ENCODE results near the gene SGCA. TPM values are rescaled to one million over a fixed set of nuclear protein-coding genes. Genes with fewer than 3 reads are reported as not detected.
A peak's percentile ranks its signal among the peaks of the same experiment; 100 is the strongest.

Gene SGCA
- total RNA-seq, 1 donor from 2014 or later: not detected

GRCh38 chr17:50212121-50212843 lies 46.5 kb downstream of the SGCA start:
- Mint-ChIP-seq H3K27me3 (ENCODE audit: low read depth) (peaks cover 7% of the 10 kb centered on the region), H3K9me3 (no peaks in the 10 kb centered on the region), H3K36me3 (ENCODE audit: low read depth) (no peaks in the 10 kb centered on the region), H3K4me1 (peaks cover 57% of the 10 kb centered on the region), H3K4me3 (peak overlapping the region; percentile 3), H3K27ac (ENCODE audit: unreplicated experiment) (no peak overlapping the region)
- no peak for TF ChIP-seq CTCF (conservative IDR thresholded peaks at IDR 0.05)
- DNase-seq (ENCODE audit: low read depth, low spot score): no peak

- no peak overlapping the region for H3K27ac Mint-ChIP-seq (ENCODE audit: unreplicated experiment)
- H3K4me1 Mint-ChIP-seq: peaks cover 50% of the 10 kb centered on the region
- DNase-seq (ENCODE audit: low read depth, low spot score): no peak
- H3K9me3 Mint-ChIP-seq: no peaks in the 10 kb centered on the region
- no peak for TF ChIP-seq CTCF (conservative IDR thresholded peaks at IDR 0.05)
- H3K27me3 Mint-ChIP-seq (ENCODE audit: low read depth): peaks cover 3% of the 10 kb centered on the region
- peak overlapping the region; percentile 6 for H3K4me3 Mint-ChIP-seq
- H3K36me3 Mint-ChIP-seq (ENCODE audit: low read depth): no peaks in the 10 kb centered on the region
These were observed 47.5 kb downstream of the SGCA start for GRCh38 chr17:50213026-50214022.

- H3K9me3 Mint-ChIP-seq: no peaks in the 10 kb centered on the region
- DNase-seq (ENCODE audit: low read depth, low spot score): no peak
- H3K36me3 Mint-ChIP-seq (ENCODE audit: low read depth): no peaks in the 10 kb centered on the region
- H3K4me1 Mint-ChIP-seq: peaks cover 48% of the 10 kb centered on the region
- H3K4me3 Mint-ChIP-seq: no peak overlapping the region
- no peak for TF ChIP-seq CTCF (conservative IDR thresholded peaks at IDR 0.05)
- no peak overlapping the region for H3K27ac Mint-ChIP-seq (ENCODE audit: unreplicated experiment)
- peaks cover 2% of the 10 kb centered on the region for H3K27me3 Mint-ChIP-seq (ENCODE audit: low read depth)
These were observed 49.4 kb downstream of the SGCA start for GRCh38 chr17:50214976-50215760.

GRCh38 chr17:50217591-50217990 lies 51.8 kb downstream of the SGCA start:
- no peak overlapping the region for H3K27ac Mint-ChIP-seq (ENCODE audit: unreplicated experiment)
- peaks cover 40% of the 10 kb centered on the region for H3K4me1 Mint-ChIP-seq
- no peak for DNase-seq (ENCODE audit: low read depth, low spot score)
- H3K36me3 Mint-ChIP-seq (ENCODE audit: low read depth): no peaks in the 10 kb centered on the region
- H3K4me3 Mint-ChIP-seq: no peak overlapping the region
- no peaks in the 10 kb centered on the region for H3K9me3 Mint-ChIP-seq
- no peak for TF ChIP-seq CTCF (conservative IDR thresholded peaks at IDR 0.05)
- no peaks in the 10 kb centered on the region for H3K27me3 Mint-ChIP-seq (ENCODE audit: low read depth)

GRCh38 chr17:50218071-50218759 lies 52.4 kb downstream of the SGCA start:
- DNase-seq (ENCODE audit: low read depth, low spot score): no peak
- Mint-ChIP-seq H3K27me3 (ENCODE audit: low read depth) (no peaks in the 10 kb centered on the region), H3K36me3 (ENCODE audit: low read depth) (no peaks in the 10 kb centered on the region), H3K27ac (ENCODE audit: unreplicated experiment) (no peak overlapping the region), H3K4me1 (peaks cover 34% of the 10 kb centered on the region), H3K4me3 (no peak overlapping the region), H3K9me3 (no peaks in the 10 kb centered on the region)
- no peak for TF ChIP-seq CTCF (conservative IDR thresholded peaks at IDR 0.05)
